Osteocyte (in vitro differentiated cells): ENCODE results near the gene TGFBR3. TPM values are rescaled to one million over a fixed set of nuclear protein-coding genes. Genes with fewer than 3 reads are reported as not detected.

Source experiments
- DNase-seq: peaks from one replicate; pipeline ENCODE4 v3.0.0; 2021; ENCODE audit warnings: mixed read lengths; ENCODE audit not compliant: unreplicated experiment; ENCODE audit errors: extremely low spot score
- H3K27ac Mint-ChIP-seq: one replicate; pipeline ENCODE4 v1.8.0; 2021; ENCODE audit warnings: mild to moderate bottlenecking, mixed read lengths; ENCODE audit not compliant: unreplicated experiment
- H3K27me3 Mint-ChIP-seq: one replicate; pipeline ENCODE4 v1.8.0; 2021; ENCODE audit warnings: mixed read lengths; ENCODE audit not compliant: unreplicated experiment
- H3K36me3 Mint-ChIP-seq: one replicate; pipeline ENCODE4 v1.8.0; 2021; ENCODE audit warnings: mixed read lengths; ENCODE audit not compliant: unreplicated experiment
- H3K4me1 Mint-ChIP-seq: one replicate; pipeline ENCODE4 v1.8.0; 2021; ENCODE audit warnings: mixed read lengths; ENCODE audit not compliant: unreplicated experiment
- H3K4me3 Mint-ChIP-seq: one replicate; pipeline ENCODE4 v1.8.0; 2021; ENCODE audit warnings: mild to moderate bottlenecking, moderate library complexity, mixed read lengths; ENCODE audit not compliant: unreplicated experiment
- H3K9me3 Mint-ChIP-seq: one replicate; pipeline ENCODE4 v1.8.0; 2021; ENCODE audit warnings: mixed read lengths; ENCODE audit not compliant: unreplicated experiment
- CTCF ChIP-seq: fragments of 200-600 bp; sonication (generic); IDR thresholded peaks from 2 replicates; pipeline ENCODE4 v1.5.0; 2021; ENCODE audit warnings: antibody characterized with exemption, mild to moderate bottlenecking, moderate library complexity
- total RNA-seq: library from RNA; stranded (reverse); gene quantifications from 2 replicates; pipeline ENCODE4 v1.2.1, GENCODE V29; 2021

The TGFBR3 gene
- total RNA-seq, 1 donor from 2014 or later, result 14.1 TPM

GRCh38 chr1:91811363-91812025 is 74.5 kb downstream of the TGFBR3 start:
- H3K4me1 Mint-ChIP-seq, result peaks cover 52% of the 10 kb centered on the region
- H3K9me3 Mint-ChIP-seq, result no peaks in the 10 kb centered on the region
- no peak overlapping the region for H3K4me3 Mint-ChIP-seq
- H3K36me3 Mint-ChIP-seq, result no peaks in the 10 kb centered on the region
- no peak for TF ChIP-seq CTCF
- DNase-seq, result no peak
- H3K27ac Mint-ChIP-seq, result no peak overlapping the region
- no peaks in the 10 kb centered on the region for H3K27me3 Mint-ChIP-seq

DNA sequence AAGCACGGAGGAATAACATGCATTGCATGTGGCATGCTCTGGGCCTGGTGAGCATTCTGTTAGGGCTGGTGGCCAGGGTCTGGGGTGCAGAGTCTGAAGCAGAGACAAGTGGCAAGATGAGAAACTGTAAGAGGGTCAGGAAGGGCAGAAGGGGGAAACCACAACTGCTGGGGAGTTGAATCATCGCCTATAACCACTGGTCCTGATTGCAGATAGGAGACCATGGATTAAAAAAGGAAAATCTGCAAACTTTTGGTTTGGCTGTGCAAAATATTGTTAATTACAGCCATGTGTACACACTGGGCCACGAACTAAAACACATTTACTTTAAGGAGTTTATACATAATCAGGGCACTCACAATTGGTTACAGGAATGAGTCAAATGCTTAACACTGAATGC is 76.6 kb downstream of the TGFBR3 start:
- Mint-ChIP-seq H3K4me3 (no peak overlapping the region), H3K27me3 (no peaks in the 10 kb centered on the region), H3K36me3 (no peaks in the 10 kb centered on the region), H3K9me3 (no peaks in the 10 kb centered on the region), H3K4me1 (peaks cover 61% of the 10 kb centered on the region), H3K27ac (no peak overlapping the region)
- TF ChIP-seq CTCF, result no peak
- no peak for DNase-seq

DNA sequence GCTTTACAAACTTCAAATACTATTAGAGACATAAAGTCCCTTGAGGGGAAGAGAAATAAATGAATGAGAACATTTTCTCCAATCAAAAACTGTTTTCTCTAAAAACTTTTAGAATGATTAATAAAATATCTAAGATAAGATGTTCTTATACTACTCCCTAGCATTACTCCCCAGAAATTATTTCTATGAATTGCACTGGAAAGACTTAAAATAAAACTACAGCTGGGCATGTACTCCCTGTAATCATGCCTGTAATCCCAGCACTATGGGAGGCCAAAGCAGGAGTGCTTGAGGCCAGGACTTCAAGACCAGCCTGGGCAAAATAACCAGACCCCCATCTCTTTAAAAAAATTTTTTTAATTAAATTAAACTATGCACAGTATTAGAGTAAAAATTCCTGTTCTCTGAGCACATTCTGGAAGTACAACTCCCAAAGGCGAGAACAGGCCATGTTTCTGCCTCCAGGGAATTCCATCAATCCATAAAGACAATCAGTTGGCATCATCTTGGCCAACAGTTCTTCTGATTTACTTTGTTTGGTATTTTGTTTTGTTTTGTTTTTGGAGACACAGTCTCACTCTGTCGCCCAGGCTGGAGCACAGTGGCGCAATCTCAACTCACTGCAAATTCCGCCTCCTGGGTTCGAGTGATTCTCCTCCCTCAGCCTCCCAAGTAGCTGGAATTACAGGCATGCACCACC is 77.9 kb downstream of the TGFBR3 start:
- Mint-ChIP-seq H3K27me3 (no peaks in the 10 kb centered on the region), H3K36me3 (no peaks in the 10 kb centered on the region), H3K27ac (no peak overlapping the region), H3K4me3 (no peak overlapping the region), H3K4me1 (peaks cover 64% of the 10 kb centered on the region), H3K9me3 (no peaks in the 10 kb centered on the region)
- no peak for TF ChIP-seq CTCF
- DNase-seq, result no peak

- Mint-ChIP-seq H3K36me3 (no peaks in the 10 kb centered on the region), H3K27ac (peak overlapping the region; percentile 96), H3K4me1 (peaks cover 67% of the 10 kb centered on the region), H3K4me3 (no peak overlapping the region), H3K27me3 (no peaks in the 10 kb centered on the region), H3K9me3 (no peaks in the 10 kb centered on the region)
- no peak for DNase-seq
- TF ChIP-seq CTCF, result no peak
Measured at GRCh38 chr1:91806769-91807700, 78.9 kb downstream of the TGFBR3 start.
